ENCODE results near the gene PHLDB1. TPM values are rescaled to one million over a fixed set of nuclear protein-coding genes. Genes with fewer than 3 reads are reported as not detected.

Gene PHLDB1
- total RNA-seq, 1 experiment from 2014 or later = 36.2 TPM

DNA sequence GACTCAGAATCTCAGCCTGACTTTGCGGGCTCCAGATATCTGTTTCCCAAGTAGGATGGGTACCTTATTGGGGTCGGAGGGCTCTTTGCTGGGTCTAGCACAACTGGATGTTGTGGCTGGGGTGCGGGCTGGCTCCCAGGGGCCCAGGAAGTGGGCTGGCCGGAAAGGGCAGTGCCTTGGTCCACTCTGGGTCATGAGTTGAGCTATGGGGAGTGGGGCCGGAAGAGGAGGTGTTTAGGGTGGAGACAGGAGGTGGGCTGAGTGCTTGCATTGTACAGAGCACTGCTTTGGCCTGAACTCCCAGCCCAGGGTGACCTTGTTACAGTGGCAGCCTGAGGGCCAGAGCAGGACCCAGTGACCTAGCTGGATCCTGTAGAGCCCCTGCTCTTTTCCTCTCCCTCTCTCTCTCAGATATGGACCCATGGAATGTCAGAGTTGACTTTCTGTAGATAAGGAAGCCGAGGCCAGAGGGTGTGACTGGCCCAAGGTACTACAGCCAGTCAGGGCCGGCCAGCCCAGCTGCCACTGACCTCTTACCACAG is 13.2 kb downstream of the PHLDB1 start:
- H2AFZ ChIP-seq (ENCODE audit: low read depth, low read length, poor library complexity, severe bottlenecking) = no peak overlapping the region
- H3K27ac ChIP-seq (ENCODE audit: low read depth, low read length) = peak overlapping the region; percentile 96
- H3K4me1 ChIP-seq (ENCODE audit: control insufficient read depth in 1 of 2, insufficient read depth in 2 of 2, low read length in 2 of 2) = peaks cover 57 to 70% of the 10 kb centered on the region in 2 experiments
- no peaks in the 10 kb centered on the region for H3K9me2 ChIP-seq (ENCODE audit: insufficient read depth)
- no peaks in the 10 kb centered on the region for H3K27me3 ChIP-seq (ENCODE audit: insufficient read depth, low read length)
- peak overlapping the region; percentile 62 to 84 for H3K4me3 ChIP-seq (replicated peaks in 1 of 2; ENCODE audit: low read depth in 1 of 2, low read length in 2 of 2)
- no peaks in the 10 kb centered on the region for H3K9me3 ChIP-seq (ENCODE audit: control insufficient read depth in 1 of 2, insufficient read depth in 1 of 2, low read depth in 1 of 2, low read length in 2 of 2)
- ATAC-seq = peak; percentile 39
- ChIA-PET CTCF (interaction anchor here (1.0 to 1.8 kb wide), 4 partner anchors 9 to 69 kb away, joined by 3 to 7 read pairs (median 5); no protein-coding TSS in a partner anchor), RAD21 (ENCODE audit: low non-redundant PET in 1 of 2, low total read pairs in 2 of 2, uncharacterized antibody in 2 of 2, unreplicated experiment in 2 of 2) (no interaction called here), POLR2A (interaction anchor here (1.2 to 3.3 kb wide), 4 partner anchors 13 to 292 kb away, joined by 4 to 33 read pairs (median 14); partner anchors contain the start of gene PHLDB1)
- H3K79me2 ChIP-seq (ENCODE audit: insufficient read depth, low read length) = peaks cover 6% of the 10 kb centered on the region
- peak overlapping the region; percentile 94 for H3K4me2 ChIP-seq (ENCODE audit: low read length)
- TF ChIP-seq POLR2AphosphoS5 (IDR thresholded peaks at IDR 0.05; ENCODE audit: low read depth, low read length) (peak; percentile 56; the same call in 1 of the 2 replicates), ELF1 (IDR thresholded peaks at IDR 0.05; ENCODE audit: borderline replicate concordance, low read depth) (no peak), CTCF (IDR thresholded peaks at IDR 0.05 in 2 of 3, conservative IDR thresholded peaks at IDR 0.05 in 1 of 3; ENCODE audit: borderline replicate concordance in 1 of 3, insufficient read depth in 1 of 3, low read depth in 2 of 3, low read length in 2 of 3) (no peak)
- no peaks in the 10 kb centered on the region for H4K20me1 ChIP-seq (ENCODE audit: insufficient read depth)
- BruUV-seq (replicated peaks) = no TSS peak
- peak overlapping the region; percentile 84 for H3K9ac ChIP-seq (ENCODE audit: low read length)
- H3K36me3 ChIP-seq (ENCODE audit: control insufficient read depth in 1 of 2, insufficient read depth in 2 of 2, low read length in 2 of 2) = no peaks in the 10 kb centered on the region; a peak in 1 of 4 replicates
- intact Hi-C loops (cut with micrococcal nuclease) = no loop called here
- DNase-seq (ENCODE audit: low read depth, low spot score) = no peak

GRCh38 chr11:118621071-118621783 is 13.8 kb downstream of the PHLDB1 start:
- no peaks in the 10 kb centered on the region for H3K9me3 ChIP-seq (ENCODE audit: control insufficient read depth in 1 of 2, insufficient read depth in 1 of 2, low read depth in 1 of 2, low read length in 2 of 2)
- CTCF ChIA-PET = interaction anchor here (0.9 to 1.9 kb wide), 7 partner anchors 8 to 69 kb away, joined by 3 to 7 read pairs (median 4); partner anchors contain the start of gene PHLDB1
- peak; percentile 79 for ATAC-seq
- no peaks in the 10 kb centered on the region for H4K20me1 ChIP-seq (ENCODE audit: insufficient read depth)
- H3K4me3 ChIP-seq (replicated peaks in 1 of 2; ENCODE audit: low read depth in 1 of 2, low read length in 2 of 2) = peak overlapping the region; percentile 62 to 84
- RAD21 ChIA-PET (ENCODE audit: low non-redundant PET in 1 of 2, low total read pairs in 2 of 2, uncharacterized antibody in 2 of 2, unreplicated experiment in 2 of 2) = interaction anchor here (0.5 to 0.7 kb wide), 2 partner anchors 17 to 792 kb away, joined by 6 read pairs; no protein-coding TSS in a partner anchor
- DNase-seq (ENCODE audit: low read depth, low spot score) = peak; percentile 51
- intact Hi-C loops (cut with micrococcal nuclease) = no loop called here
- no peaks in the 10 kb centered on the region for H3K27me3 ChIP-seq (ENCODE audit: insufficient read depth, low read length)
- peak overlapping the region; percentile 96 for H3K27ac ChIP-seq (ENCODE audit: low read depth, low read length)
- H3K79me2 ChIP-seq (ENCODE audit: insufficient read depth, low read length) = peaks cover 6% of the 10 kb centered on the region
- no TSS peak for BruUV-seq (replicated peaks)
- H3K9me2 ChIP-seq (ENCODE audit: insufficient read depth) = no peaks in the 10 kb centered on the region
- peak overlapping the region; percentile 94 for H3K4me2 ChIP-seq (ENCODE audit: low read length)
- no peak overlapping the region for H2AFZ ChIP-seq (ENCODE audit: low read depth, low read length, poor library complexity, severe bottlenecking)
- TF ChIP-seq YY1 (IDR thresholded peaks at IDR 0.05; ENCODE audit: extremely low read depth, insufficient replicate concordance, low read depth, low read length) = peak; percentile 64
- no peak for TF ChIP-seq EGR1 (IDR thresholded peaks at IDR 0.05; ENCODE audit: low read depth)
- TF ChIP-seq POLR2A (IDR thresholded peaks at IDR 0.05; ENCODE audit: borderline replicate concordance, extremely low read depth, insufficient read depth, insufficient read length) = peak; percentile 46
- TF ChIP-seq POLR2AphosphoS5 (IDR thresholded peaks at IDR 0.05; ENCODE audit: low read depth, low read length) = peak; percentile 27
- peak; percentile 51 for TF ChIP-seq TCF7L2 (IDR thresholded peaks at IDR 0.05; ENCODE audit: borderline replicate concordance, extremely low read depth, insufficient read depth, insufficient read length)
- peak overlapping the region; percentile 84 for H3K9ac ChIP-seq (ENCODE audit: low read length)
- peaks cover 61 to 73% of the 10 kb centered on the region in 2 experiments for H3K4me1 ChIP-seq (ENCODE audit: control insufficient read depth in 1 of 2, insufficient read depth in 2 of 2, low read length in 2 of 2)
- no peaks in the 10 kb centered on the region; a peak in 2 of 4 replicates for H3K36me3 ChIP-seq (ENCODE audit: control insufficient read depth in 1 of 2, insufficient read depth in 2 of 2, low read length in 2 of 2)
- POLR2A ChIA-PET = interaction anchor here (0.7 to 3.3 kb wide), 6 partner anchors 10 to 291 kb away, joined by 3 to 33 read pairs (median 8); partner anchors contain the start of gene PHLDB1

Measured in HCT116 (cell line).